Effector memory CD8-positive, alpha-beta T cell (primary cell): ENCODE measurements around the gene POLR1F.

ENCODE experiments used
- ATAC-seq: fragments of 150-1000 bp; cut with Tn5 transposase; replicated peaks from 2 replicates; pipeline ENCODE4 v1.10.0; 2021; ENCODE audit warnings: mild to moderate bottlenecking, moderate library complexity
- DNase-seq, 3 experiments: peaks; one replicate each; pipeline ENCODE4 v3.0.0; 2021
- H3K27ac Mint-ChIP-seq, 2 donors: one replicate each; pipeline ENCODE4 v1.8.0; 2022; ENCODE audit warnings: mild to moderate bottlenecking in 2 of 2, mixed read lengths in 2 of 2, moderate library complexity in 2 of 2
- H3K27me3 Mint-ChIP-seq, 2 donors: one replicate each; pipeline ENCODE4 v1.8.0; 2022; ENCODE audit warnings: mixed read lengths in 2 of 2
- H3K36me3 Mint-ChIP-seq: one replicate; pipeline ENCODE4 v1.8.0; 2022; ENCODE audit warnings: mild to moderate bottlenecking, moderate library complexity, mixed read lengths; ENCODE audit not compliant: insufficient read depth
- H3K4me1 Mint-ChIP-seq, 2 donors: one replicate each; pipeline ENCODE4 v1.8.0; 2022; ENCODE audit warnings: low read depth in 2 of 2, mixed read lengths in 2 of 2
- H3K4me3 Mint-ChIP-seq, 2 donors: one replicate each; pipeline ENCODE4 v1.8.0; 2022; ENCODE audit warnings: mild to moderate bottlenecking in 2 of 2, mixed read lengths in 2 of 2, moderate library complexity in 2 of 2
- H3K9me3 Mint-ChIP-seq, 2 donors: one replicate each; pipeline ENCODE4 v1.8.0; 2022; ENCODE audit warnings: mixed read lengths in 2 of 2

POLR1F gene

DNA sequence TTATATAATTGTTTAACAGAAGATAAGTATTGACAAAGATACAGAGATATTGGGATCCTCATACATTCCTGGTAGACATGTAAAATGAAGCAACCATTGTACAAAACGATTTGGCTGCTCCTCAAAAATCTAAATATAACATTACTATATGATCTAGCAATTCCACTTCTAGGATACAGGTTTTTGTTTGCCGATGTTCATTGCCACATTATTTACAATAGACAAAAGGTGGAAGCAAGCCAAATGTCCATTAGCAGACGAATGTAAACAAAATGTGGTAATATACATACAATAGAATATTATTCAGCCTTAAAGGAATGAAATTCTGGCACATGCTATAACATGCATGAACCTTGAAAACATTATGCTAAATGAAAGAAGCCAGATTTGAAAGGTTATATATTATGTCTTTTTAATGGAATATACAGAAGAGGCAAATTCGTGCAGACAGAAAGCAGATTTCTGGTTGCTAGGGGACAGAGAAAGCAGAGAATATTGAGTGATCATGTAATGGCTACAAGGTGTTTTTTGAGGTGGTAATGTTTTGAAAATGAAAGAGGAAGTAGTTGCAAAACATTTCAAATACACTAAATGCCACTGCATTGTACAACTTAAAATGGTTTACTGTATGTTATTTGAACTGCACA, 44.9 kb downstream of the POLR1F start:
- no peak overlapping the region for H3K27ac Mint-ChIP-seq
- peak; percentile 52 for ATAC-seq
- H3K36me3 Mint-ChIP-seq = no peaks in the 10 kb centered on the region
- no peaks in the 10 kb centered on the region for H3K9me3 Mint-ChIP-seq
- DNase-seq = no peak
- peaks cover 12 to 17% of the 10 kb centered on the region in 2 donors for H3K27me3 Mint-ChIP-seq
- no peak overlapping the region for H3K4me3 Mint-ChIP-seq
- peaks cover 4 to 13% of the 10 kb centered on the region in 2 donors for H3K4me1 Mint-ChIP-seq

DNA sequence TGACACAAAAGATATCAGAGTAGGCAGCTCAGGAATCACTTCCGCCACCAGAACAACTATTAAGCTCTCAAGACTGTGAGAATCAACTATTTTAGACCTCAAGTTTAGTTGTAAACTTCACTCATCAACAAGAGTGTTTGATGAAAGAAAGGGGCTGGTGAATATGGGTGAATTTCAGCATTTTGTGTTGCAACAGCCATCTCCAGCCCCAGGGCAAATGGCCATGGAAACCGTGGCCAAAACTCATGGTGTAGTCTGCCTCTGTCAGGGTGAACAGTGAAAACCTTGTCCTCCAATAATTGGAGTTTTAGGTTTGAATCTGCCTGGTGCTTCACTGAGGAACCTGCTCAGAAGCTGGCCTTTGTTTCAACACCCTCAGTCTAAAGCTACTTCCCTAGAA, 60.0 kb downstream of the POLR1F start:
- no peak overlapping the region for H3K4me3 Mint-ChIP-seq
- H3K4me1 Mint-ChIP-seq = no peaks in the 10 kb centered on the region
- no peak overlapping the region for H3K27ac Mint-ChIP-seq
- H3K36me3 Mint-ChIP-seq = no peaks in the 10 kb centered on the region
- peaks cover 0 to 3% of the 10 kb centered on the region in 2 donors for H3K9me3 Mint-ChIP-seq
- peaks cover 0 to 12% of the 10 kb centered on the region in 2 donors for H3K27me3 Mint-ChIP-seq
- ATAC-seq = no peak
- no peak for DNase-seq
